Measurements from ENCODE around the gene YDJC. TPM values are rescaled to one million over a fixed set of nuclear protein-coding genes. Genes with fewer than 3 reads are reported as not detected.
"Not testable (repeated sequence)": the region's sequence is repeated elsewhere in the genome, so short reads cannot be mapped to it uniquely, and the experiment has no call there.

YDJC gene
- total RNA-seq, 2 donors from 2014 or later: 16.4 to 19.9 TPM

DNA sequence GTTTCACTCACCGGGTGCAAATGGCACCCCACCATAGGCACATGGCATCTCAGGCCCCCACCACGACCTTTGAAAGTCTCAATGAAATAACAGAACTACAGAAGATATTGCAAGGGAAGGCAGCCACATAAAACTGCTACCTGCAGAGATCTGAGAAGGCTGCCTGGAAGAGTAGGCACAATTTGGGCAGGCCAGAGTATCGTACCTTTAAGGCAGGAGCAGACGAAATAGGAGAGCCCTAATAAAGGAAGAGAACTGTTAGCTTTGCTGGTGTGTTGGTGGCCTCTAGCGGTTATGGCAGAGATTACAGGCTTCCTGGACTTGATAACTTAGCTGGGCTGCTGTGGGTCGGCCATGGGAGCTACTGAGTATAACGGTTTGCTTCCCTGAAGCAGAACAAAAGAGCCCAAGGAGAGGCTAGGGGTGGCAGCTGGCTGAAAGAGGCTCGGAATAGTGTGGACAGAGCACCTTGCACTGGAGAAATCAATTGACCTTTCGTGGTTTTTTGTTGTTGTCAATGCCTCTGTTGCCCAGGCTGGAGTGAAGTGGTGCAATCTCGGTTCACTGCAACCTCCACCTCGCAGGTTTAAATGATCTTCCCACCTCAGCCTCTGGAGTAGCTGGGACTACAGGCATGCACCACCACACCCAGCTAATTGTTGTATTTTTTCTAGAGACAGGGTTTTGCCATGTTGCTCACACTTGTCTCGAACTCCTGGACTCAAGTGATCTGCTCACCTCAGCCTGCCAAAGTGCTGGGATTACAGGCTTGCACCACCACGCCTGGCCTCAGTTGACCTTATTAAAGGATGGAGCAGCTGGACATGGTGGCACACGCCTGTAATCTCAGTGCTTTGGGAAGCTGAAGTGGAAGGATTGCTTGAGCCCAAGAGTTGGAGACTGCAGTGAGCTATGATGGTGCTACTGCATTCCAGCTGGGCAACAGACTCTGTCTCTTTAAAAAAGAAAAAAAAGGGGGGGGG lies 17.1 kb upstream of the YDJC start:
- TF ChIP-seq, protein P1, sequence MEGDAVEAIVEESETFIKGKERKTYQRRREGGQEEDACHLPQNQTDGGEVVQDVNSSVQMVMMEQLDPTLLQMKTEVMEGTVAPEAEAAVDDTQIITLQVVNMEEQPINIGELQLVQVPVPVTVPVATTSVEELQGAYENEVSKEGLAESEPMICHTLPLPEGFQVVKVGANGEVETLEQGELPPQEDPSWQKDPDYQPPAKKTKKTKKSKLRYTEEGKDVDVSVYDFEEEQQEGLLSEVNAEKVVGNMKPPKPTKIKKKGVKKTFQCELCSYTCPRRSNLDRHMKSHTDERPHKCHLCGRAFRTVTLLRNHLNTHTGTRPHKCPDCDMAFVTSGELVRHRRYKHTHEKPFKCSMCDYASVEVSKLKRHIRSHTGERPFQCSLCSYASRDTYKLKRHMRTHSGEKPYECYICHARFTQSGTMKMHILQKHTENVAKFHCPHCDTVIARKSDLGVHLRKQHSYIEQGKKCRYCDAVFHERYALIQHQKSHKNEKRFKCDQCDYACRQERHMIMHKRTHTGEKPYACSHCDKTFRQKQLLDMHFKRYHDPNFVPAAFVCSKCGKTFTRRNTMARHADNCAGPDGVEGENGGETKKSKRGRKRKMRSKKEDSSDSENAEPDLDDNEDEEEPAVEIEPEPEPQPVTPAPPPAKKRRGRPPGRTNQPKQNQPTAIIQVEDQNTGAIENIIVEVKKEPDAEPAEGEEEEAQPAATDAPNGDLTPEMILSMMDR (conservative IDR thresholded peaks at IDR 0.05): peak; percentile 89
- no peak overlapping the region for H3K27ac ChIP-seq (ENCODE audit: low read depth, low read length)
- Mint-ChIP-seq H3K4me1 (peaks cover 26% of the 10 kb centered on the region), H3K36me3 (ENCODE audit: low read depth) (peaks cover 40% of the 10 kb centered on the region), H3K27me3 (ENCODE audit: insufficient read depth) (no peaks in the 10 kb centered on the region), H3K4me3 (no peak overlapping the region), H3K27ac (no peak overlapping the region), H3K9me3 (no peaks in the 10 kb centered on the region)
- 65 to 72% methylated on average over 12 to 14 of the region's 14 CpGs for WGBS, 2 experiments (ENCODE audit: insufficient coverage in 1 of 2, insufficient read length in 1 of 2)
- H3K9ac ChIP-seq (ENCODE audit: extremely low read depth, low read length, poor library complexity, severe bottlenecking): no peak overlapping the region
- H3K9me3 ChIP-seq (ENCODE audit: control insufficient read depth, low read length): no peaks in the 10 kb centered on the region
- peak; percentile 91 for DNase-seq
- H3K4me3 ChIP-seq (ENCODE audit: low read length): no peak overlapping the region
- peaks cover 31% of the 10 kb centered on the region for H3K36me3 ChIP-seq (ENCODE audit: control insufficient read depth, insufficient read depth, low read length)
- H3K4me1 ChIP-seq (ENCODE audit: control insufficient read depth, insufficient read depth, low read length): peaks cover 4% of the 10 kb centered on the region
- no peaks in the 10 kb centered on the region for H3K27me3 ChIP-seq (ENCODE audit: control insufficient read depth, insufficient read depth, low read length, poor library complexity, severe bottlenecking)

DNA sequence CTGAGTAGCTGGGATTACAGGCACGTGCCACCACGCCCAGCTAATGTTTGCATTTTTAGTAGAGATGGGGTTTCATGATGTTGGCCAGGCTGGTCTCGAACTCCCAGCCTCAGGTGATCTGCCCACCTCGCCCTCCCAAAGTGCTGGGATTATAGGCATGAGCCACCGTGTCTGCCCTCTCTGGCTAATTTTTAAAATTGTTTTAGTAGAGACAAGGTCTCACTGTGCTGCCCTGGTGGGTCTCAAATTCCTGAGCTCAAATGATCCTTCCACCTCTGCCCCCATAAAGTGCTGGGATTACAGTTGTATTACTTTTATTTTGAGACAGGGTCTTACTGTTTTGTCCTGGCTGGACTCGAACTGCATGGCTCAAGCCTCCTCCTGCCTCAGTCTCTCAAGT lies 15.7 kb upstream of the YDJC start:
- 90 to 93% methylated on average over 6 of the region's 6 CpGs for whole genome bisulfite sequencing, 2 experiments (ENCODE audit: insufficient coverage in 1 of 2, insufficient read length in 1 of 2)
- H3K27me3 ChIP-seq (ENCODE audit: control insufficient read depth, insufficient read depth, low read length, poor library complexity, severe bottlenecking); H3K27ac ChIP-seq (ENCODE audit: low read depth, low read length); H3K4me3 ChIP-seq (ENCODE audit: low read length); H3K4me1 ChIP-seq (ENCODE audit: control insufficient read depth, insufficient read depth, low read length); H3K9me3 ChIP-seq (ENCODE audit: control insufficient read depth, low read length); H3K9ac ChIP-seq (ENCODE audit: extremely low read depth, low read length, poor library complexity, severe bottlenecking); DNase-seq; H3K4me3 Mint-ChIP-seq; H3K27me3 Mint-ChIP-seq (ENCODE audit: insufficient read depth); H3K27ac Mint-ChIP-seq; H3K9me3 Mint-ChIP-seq: not testable (repeated sequence)
- peaks cover 31% of the 10 kb centered on the region for H3K36me3 ChIP-seq (ENCODE audit: control insufficient read depth, insufficient read depth, low read length)
- H3K4me1 Mint-ChIP-seq: peaks cover 23% of the 10 kb centered on the region
- peaks cover 40% of the 10 kb centered on the region for H3K36me3 Mint-ChIP-seq (ENCODE audit: low read depth)

DNA sequence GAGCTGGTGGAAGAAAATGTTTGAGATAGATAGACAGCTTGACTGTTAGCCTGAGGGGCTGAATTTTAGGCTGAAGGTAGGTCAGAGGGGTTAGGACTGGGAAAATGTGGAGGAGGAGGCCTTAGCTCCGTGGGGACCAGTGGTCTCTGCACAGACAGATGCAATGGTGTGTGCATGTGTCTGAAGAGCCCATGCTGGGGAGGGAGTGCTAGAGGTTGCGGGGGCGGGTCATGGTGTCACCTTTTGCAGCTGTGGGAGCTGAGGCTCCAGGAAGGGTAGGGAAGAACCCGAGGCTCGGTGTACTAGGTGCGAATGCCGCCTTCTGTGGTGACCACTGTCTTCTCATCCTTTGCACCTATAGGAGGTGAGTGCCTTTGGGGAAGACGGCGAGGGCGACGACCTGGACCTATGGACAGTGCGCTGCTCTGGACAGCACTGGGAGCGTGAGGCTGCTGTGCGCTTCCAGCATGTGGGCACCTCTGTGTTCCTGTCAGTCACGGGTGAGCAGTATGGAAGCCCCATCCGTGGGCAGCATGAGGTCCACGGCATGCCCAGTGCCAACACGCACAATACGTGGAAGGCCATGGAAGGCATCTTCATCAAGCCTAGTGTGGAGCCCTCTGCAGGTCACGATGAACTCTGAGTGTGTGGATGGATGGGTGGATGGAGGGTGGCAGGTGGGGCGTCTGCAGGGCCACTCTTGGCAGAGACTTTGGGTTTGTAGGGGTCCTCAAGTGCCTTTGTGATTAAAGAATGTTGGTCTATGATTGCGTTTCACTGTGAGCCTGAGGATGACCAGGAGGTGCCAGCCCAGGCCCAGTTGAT lies 13.9 kb upstream of the YDJC start:
- no peak overlapping the region for H3K27ac ChIP-seq (ENCODE audit: low read depth, low read length)
- Mint-ChIP-seq H3K9me3 (no peaks in the 10 kb centered on the region), H3K36me3 (ENCODE audit: low read depth) (peaks cover 35% of the 10 kb centered on the region), H3K27me3 (ENCODE audit: insufficient read depth) (peaks cover 4% of the 10 kb centered on the region), H3K4me1 (peaks cover 18% of the 10 kb centered on the region), H3K27ac (peak overlapping the region; percentile 32), H3K4me3 (peak overlapping the region; percentile 79)
- peak overlapping the region; percentile 95 for H3K4me3 ChIP-seq (ENCODE audit: low read length)
- TF ChIP-seq, protein P1 (conservative IDR thresholded peaks at IDR 0.05): peak; percentile 44
- no peaks in the 10 kb centered on the region for H3K9me3 ChIP-seq (ENCODE audit: control insufficient read depth, low read length)
- peaks cover 23% of the 10 kb centered on the region for H3K36me3 ChIP-seq (ENCODE audit: control insufficient read depth, insufficient read depth, low read length)
- H3K4me1 ChIP-seq (ENCODE audit: control insufficient read depth, insufficient read depth, low read length): no peaks in the 10 kb centered on the region
- no peak overlapping the region for H3K9ac ChIP-seq (ENCODE audit: extremely low read depth, low read length, poor library complexity, severe bottlenecking)
- H3K27me3 ChIP-seq (ENCODE audit: control insufficient read depth, insufficient read depth, low read length, poor library complexity, severe bottlenecking): no peaks in the 10 kb centered on the region
- 95 to 96% methylated on average over 19 to 22 of the region's 22 CpGs for WGBS, 2 experiments (ENCODE audit: insufficient coverage in 1 of 2, insufficient read length in 1 of 2)
- no peak for DNase-seq

Measured in endodermal cell (in vitro differentiated cells).